HEK293T (cell line): Measurements from ENCODE around the gene CPXM1.

ENCODE experiments used
- BHLHE40 ChIP-seq: fragments of 450-650 bp; IDR thresholded peaks from 2 replicates; pipeline ENCODE4 v1.6.1; 2016; ENCODE audit warnings: mild to moderate bottlenecking, moderate library complexity, borderline replicate concordance
- FOXM1 ChIP-seq: fragments of 450-650 bp; IDR thresholded peaks from 2 replicates; pipeline ENCODE4 v1.6.1; 2017; ENCODE audit warnings: mild to moderate bottlenecking, borderline replicate concordance
- LEF1 ChIP-seq: fragments of 450-650 bp; IDR thresholded peaks from 2 replicates; pipeline ENCODE4 v1.6.1; 2017; ENCODE audit warnings: mild to moderate bottlenecking, borderline replicate concordance
- SP1 ChIP-seq: fragments of 450-650 bp; IDR thresholded peaks from 2 replicates; pipeline ENCODE4 v1.6.1; 2017
- SUZ12 ChIP-seq: fragments of 450-650 bp; IDR thresholded peaks from 2 replicates; pipeline ENCODE4 v1.6.1; 2016; ENCODE audit warnings: mild to moderate bottlenecking

DNA sequence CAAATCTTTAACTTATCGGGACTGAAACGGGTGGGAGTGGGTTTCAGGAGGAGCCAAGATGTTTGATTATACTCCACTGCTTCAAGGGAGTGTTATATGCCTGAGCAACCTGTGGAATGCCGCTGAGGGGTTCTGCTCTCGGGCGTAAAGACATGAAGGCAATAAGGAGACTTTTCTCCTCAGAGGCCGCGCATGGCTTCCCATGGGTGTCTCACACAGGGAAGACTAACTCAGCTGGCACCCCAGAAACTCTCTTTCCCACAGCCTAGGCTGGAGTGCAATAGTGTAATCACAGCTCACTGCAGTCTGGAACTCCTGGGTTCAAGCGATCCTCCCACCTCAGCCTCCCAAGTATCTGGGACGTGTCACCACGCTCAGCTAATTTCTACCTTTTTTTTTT is 9.3 kb upstream of the CPXM1 start:
- no peak for TF ChIP-seq BHLHE40
- no peak for TF ChIP-seq SP1
- TF ChIP-seq SUZ12 = no peak
- TF ChIP-seq FOXM1 = no peak
- no peak for TF ChIP-seq LEF1
